Heart left ventricle (tissue), 16 donors: ENCODE data around the gene ZBTB40. TPM values are rescaled to one million over a fixed set of nuclear protein-coding genes. Genes with fewer than 3 reads are reported as not detected.
A peak's percentile ranks its signal among the peaks of the same experiment; 100 is the strongest.

Experiments
- ATAC-seq, 4 donors: fragments of 200-7000 bp; cut with Tn5 transposase; one replicate each; pipeline ENCODE4 v1.9.1; 2020 to 2022; ENCODE audit warnings: moderate library complexity in 4 of 4, mild to moderate bottlenecking in 3 of 4, moderate number of reproducible peaks in 1 of 4
- DNase-seq, 5 donors: peaks; one replicate each; pipeline ENCODE4 v3.0.0-alpha.2; 2020
- H3K27ac ChIP-seq, 12 donors: fragments of 200-600 bp; sonication (generic) in 4 of 12; one replicate each; pipeline versions ENCODE4 v1.5.0 to v1.8.0; 2016 to 2022; ENCODE audit warnings: mild to moderate bottlenecking in 2 of 12
- H3K27me3 ChIP-seq, 9 donors: fragments of 200-600 bp; sonication (generic) in 2 of 9; one replicate each; pipeline versions ENCODE4 v1.5.1 to v1.8.0; 2016 to 2022; ENCODE audit warnings: mild to moderate bottlenecking in 3 of 9
- H3K36me3 ChIP-seq, 9 donors: fragments of 200-600 bp; sonication (generic) in 2 of 9; one replicate each; pipeline versions ENCODE4 v1.5.0 to v1.8.0; 2018 to 2022; ENCODE audit warnings: mild to moderate bottlenecking in 2 of 9
- H3K4me1 ChIP-seq, 12 donors: fragments of 200-600 bp; sonication (generic) in 4 of 12; one replicate each; pipeline versions ENCODE4 v1.5.0 to v1.8.0; 2016 to 2022; ENCODE audit warnings: mild to moderate bottlenecking in 3 of 12
- H3K4me3 ChIP-seq, 12 donors: fragments of 200-600 bp; sonication (generic) in 4 of 12; one replicate each; pipeline versions ENCODE4 v1.5.0 to v1.8.0; 2017 to 2022; ENCODE audit warnings: mild to moderate bottlenecking in 9 of 12, moderate library complexity in 4 of 12
- H3K9me3 ChIP-seq, 12 donors: fragments of 200-600 bp; sonication (generic) in 4 of 12; one replicate each; pipeline versions ENCODE4 v1.5.0 to v1.8.0; 2016 to 2022; ENCODE audit warnings: mild to moderate bottlenecking in 1 of 12
- CTCF ChIP-seq, 12 donors: fragments of 200-600 bp; sonication (generic) in 4 of 12; IDR thresholded peaks; one replicate each; pipeline versions ENCODE4 v1.5.0 to v1.8.0; 2018 to 2022; ENCODE audit warnings: antibody characterized with exemption in 12 of 12, mild to moderate bottlenecking in 5 of 12
- POLR2A ChIP-seq, 2 donors: fragments of 450-650 bp; IDR thresholded peaks; one replicate each; pipeline ENCODE4 v1.6.1; 2017; ENCODE audit warnings: antibody characterized with exemption in 2 of 2, mild to moderate bottlenecking in 2 of 2, moderate library complexity in 2 of 2
- WGBS, 4 donors: extraction: QIAGEN DNeasy Blood & Tissue Kit in 2 of 4; methylation state at CpG; one replicate each; pipeline versions ENCODE4 v1.1.5 to v1.1.7; 2013 to 2018; 5-methylcytosine and 5-hydroxymethylcytosine counted together
- intact Hi-C, 10 donors: fragments of 100-400 bp; cut with DNase I; formaldehyde crosslinking; loops; one replicate each; pipeline versions ENCODE4 v1.11.1 to v1.14.2; 2022
- polyA plus RNA-seq, 2 donors: library from polyadenylated mRNA; stranded (reverse); fragments of 200-250 nt; gene quantifications; one replicate each; pipeline ENCODE4 v1.2.3, GENCODE V29; 2013
- total RNA-seq, 9 donors: library from RNA; depleted of rRNA in 2 of 9; stranded (reverse); fragments of >200 nt in 2 of 9; fragmentation: NEBNext Ultra II Directional in 3 of 9; extraction: Animal tissue kit (Norgen Biotek cat#: 25700) in 3 of 9; gene quantifications; one replicate each; pipeline versions ENCODE4 v1.1.0 to v1.2.4, GENCODE V29; 2016 to 2023
- donor health status: ischemic (EF 13 %, LVEDD 7.1; RV severe dilation, severe dysfunction).
- donor health status: healthy with polysubstance abuse.
- donor health status: DM: no; HTN: yes; CAD: no.
- donor health status: DM: no; HTN: no; CAD: no.
- donor health status: ischemic (EF 25% LVEDD 6.9; RV normal size, moderate dysfunction).
- donor health status: ischemic (EF 25% LVEDD 5.7; RV mildly dilated, moderate dysfunction).
- donor health status: healthy.
- donor health status: DM: yes; HTN: yes; CAD: no.
- donor health status: ischemic (EF 35%, LVEDD 5.7; RV mildly dilated, moderate dysfunction).
- donor health status: nonischemic (EF 11% LVEDD 7.7; RV severe dilation, severe dysfunction).
- donor health status: DM: yes; HTN: yes; CAD: no.
- donor health status: PGD.
- donor health status: ischemic (EF 29% LVEDD 5.4; RV normal size, mild dysfunction).
- donor health status: nonischemic (EF 23%, LVEDD 6.1; RV moderate dilation, normal function).

The ZBTB40 gene
- total and polyA plus RNA-seq, 11 donors: 4.6 to 17.7 (median 15.1) TPM

GRCh38 chr1:22516906-22517571 lies 65.4 kb downstream of the ZBTB40 start:
- TF ChIP-seq POLR2A (IDR thresholded peaks at IDR 0.05): no peak
- TF ChIP-seq CTCF (IDR thresholded peaks at IDR 0.05): no peak
- H3K4me1 ChIP-seq: no peaks in the 10 kb centered on the region
- no peak overlapping the region for H3K4me3 ChIP-seq
- 96 to 98% (median 96%) methylated on average over 14 to 16 of the region's 16 CpGs for WGBS, 4 donors
- DNase-seq (no peak), ATAC-seq (no peak)
- no peak overlapping the region for H3K27ac ChIP-seq
- H3K36me3 ChIP-seq: peaks cover 0 to 100% (median 99%) of the 10 kb centered on the region in 9 donors
- no peaks in the 10 kb centered on the region for H3K9me3 ChIP-seq
- intact Hi-C loops: no loop called here
- no peaks in the 10 kb centered on the region for H3K27me3 ChIP-seq

- intact Hi-C loops: no loop called here
- WGBS, 4 donors: 83 to 86% (median 83%) methylated on average over 7 of the region's 7 CpGs
- no peak overlapping the region for H3K27ac ChIP-seq
- peaks cover 0 to 99% (median 97%) of the 10 kb centered on the region in 9 donors for H3K36me3 ChIP-seq
- no peak for TF ChIP-seq POLR2A (IDR thresholded peaks at IDR 0.05)
- TF ChIP-seq CTCF (IDR thresholded peaks at IDR 0.05): no peak
- no peaks in the 10 kb centered on the region for H3K27me3 ChIP-seq
- no peak for DNase-seq
- H3K4me3 ChIP-seq: no peak overlapping the region
- no peaks in the 10 kb centered on the region for H3K4me1 ChIP-seq
- no peak for ATAC-seq
- no peaks in the 10 kb centered on the region for H3K9me3 ChIP-seq
These were observed 66.3 kb downstream of the ZBTB40 start for GRCh38 chr1:22517956-22518355.

- TF ChIP-seq CTCF (IDR thresholded peaks at IDR 0.05): no peak
- no peak for TF ChIP-seq POLR2A (IDR thresholded peaks at IDR 0.05)
- DNase-seq: no peak
- Histone ChIP-seq H3K36me3 (peaks cover 0 to 99% (median 95%) of the 10 kb centered on the region in 9 donors), H3K4me1 (no peaks in the 10 kb centered on the region), H3K9me3 (no peaks in the 10 kb centered on the region), H3K4me3 (no peak overlapping the region), H3K27me3 (no peaks in the 10 kb centered on the region), H3K27ac (no peak overlapping the region)
- ATAC-seq: peak in 1 of 4 donors; percentile 26
- 68 to 77% (median 71%) methylated on average over 3 of the region's 3 CpGs for WGBS, 4 donors
- intact Hi-C loops: no loop called here
These were observed 66.7 kb downstream of the ZBTB40 start for GRCh38 chr1:22518379-22518778.

GRCh38 chr1:22520871-22521270 lies 69.2 kb downstream of the ZBTB40 start:
- no peak for DNase-seq
- intact Hi-C loops: loop anchor here in 2 of 10 donors (5.0 to 10.0 kb wide), 2 partner anchors 96 to 99 kb away; no protein-coding TSS in a partner anchor
- no peak for ATAC-seq
- no peak overlapping the region for H3K4me3 ChIP-seq
- no peaks in the 10 kb centered on the region for H3K27me3 ChIP-seq
- H3K9me3 ChIP-seq: no peaks in the 10 kb centered on the region
- no peak for TF ChIP-seq POLR2A (IDR thresholded peaks at IDR 0.05)
- H3K27ac ChIP-seq: no peak overlapping the region
- peaks cover 0 to 99% (median 95%) of the 10 kb centered on the region in 9 donors for H3K36me3 ChIP-seq
- WGBS, 4 donors: 92 to 96% (median 95%) methylated on average over 9 of the region's 9 CpGs
- H3K4me1 ChIP-seq: no peaks in the 10 kb centered on the region
